ENCODE results near the gene BRPF3.

Gene BRPF3

DNA sequence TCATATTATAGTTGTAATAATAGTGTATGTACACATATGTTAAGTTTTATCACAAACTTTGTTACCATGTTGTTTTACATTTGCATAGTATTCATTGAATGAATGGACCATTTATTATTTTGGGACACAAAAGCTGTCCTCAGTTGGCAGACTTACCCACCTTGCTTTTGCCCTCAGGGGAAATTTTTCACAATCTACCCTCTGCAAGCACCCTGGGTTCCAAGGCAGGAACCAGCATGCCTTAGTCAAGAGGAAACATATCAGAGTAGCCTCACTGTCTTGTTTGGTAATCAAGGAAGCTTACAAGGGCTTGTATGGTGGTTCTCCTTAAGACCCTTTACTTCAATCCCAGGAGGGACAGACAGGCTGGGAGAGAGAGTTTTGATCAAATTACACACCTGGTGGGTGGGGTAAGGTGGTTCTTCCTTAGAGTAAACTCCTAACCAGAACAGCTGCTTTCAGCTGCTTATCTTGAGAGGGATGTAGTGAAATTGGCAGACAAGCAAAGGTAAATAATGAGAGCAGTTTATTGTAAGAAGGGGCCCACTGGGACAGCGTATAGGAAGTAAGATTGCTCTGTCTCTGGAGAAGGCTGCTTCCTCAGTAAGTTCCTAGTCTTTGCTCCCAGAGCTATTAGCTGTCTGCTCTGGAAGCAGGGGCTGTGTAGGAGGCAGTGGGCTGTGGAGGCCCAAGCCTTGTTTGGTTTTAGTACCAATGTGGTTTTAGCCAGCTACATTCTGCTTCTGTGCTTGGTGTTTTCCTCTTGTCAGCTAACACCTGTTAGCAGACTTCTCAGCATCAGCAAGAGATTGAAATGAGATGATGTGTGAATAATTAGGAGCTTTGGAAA, 31.1 kb downstream of the BRPF3 start:
- in situ Hi-C loops (cut with HindIII; ENCODE audit: low sequenced_read_pairs), result no loop called here

DNA sequence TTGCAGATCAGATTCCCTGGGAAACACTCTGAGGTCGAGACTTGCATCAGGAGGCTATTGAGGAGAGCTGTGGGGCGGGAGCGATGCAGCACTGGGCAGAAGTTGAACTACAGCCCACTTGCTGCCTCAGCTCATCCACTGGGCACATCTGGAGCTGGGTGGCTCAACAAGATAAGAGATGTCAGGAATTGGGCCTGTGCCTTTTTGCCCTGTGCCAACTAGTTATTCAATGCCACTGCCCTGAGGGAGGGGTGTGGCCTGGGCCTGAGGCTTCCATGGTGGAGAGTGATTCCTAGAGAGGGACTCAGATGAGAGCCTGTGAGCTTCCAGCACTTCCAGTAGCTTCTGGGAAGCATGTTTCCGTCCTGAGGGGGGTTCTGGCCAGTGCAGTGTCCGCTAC, 32.7 kb downstream of the BRPF3 start:
- in situ Hi-C loops (cut with HindIII; ENCODE audit: low sequenced_read_pairs), result no loop called here

DNA sequence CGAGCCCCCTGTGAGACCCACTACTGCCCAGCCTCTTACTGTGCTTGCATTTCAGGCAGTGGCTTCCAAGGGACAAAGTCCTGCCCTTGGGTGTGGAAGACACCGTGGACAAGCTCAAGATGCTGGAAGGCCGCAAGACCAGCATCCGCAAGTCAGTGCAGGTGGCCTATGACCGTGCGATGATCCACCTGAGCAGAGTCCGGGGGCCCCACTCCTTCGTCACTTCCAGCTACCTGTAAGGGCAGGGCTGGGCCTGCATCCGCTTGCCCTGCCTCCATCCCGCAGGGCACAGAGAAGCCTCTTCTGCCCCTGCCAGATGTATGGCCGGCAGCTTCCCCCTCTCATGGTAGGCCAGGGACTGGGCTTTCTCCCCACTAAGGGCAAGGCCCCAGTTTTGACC, 33.8 kb downstream of the BRPF3 start:
- in situ Hi-C loops (cut with HindIII; ENCODE audit: low sequenced_read_pairs), result no loop called here

DNA sequence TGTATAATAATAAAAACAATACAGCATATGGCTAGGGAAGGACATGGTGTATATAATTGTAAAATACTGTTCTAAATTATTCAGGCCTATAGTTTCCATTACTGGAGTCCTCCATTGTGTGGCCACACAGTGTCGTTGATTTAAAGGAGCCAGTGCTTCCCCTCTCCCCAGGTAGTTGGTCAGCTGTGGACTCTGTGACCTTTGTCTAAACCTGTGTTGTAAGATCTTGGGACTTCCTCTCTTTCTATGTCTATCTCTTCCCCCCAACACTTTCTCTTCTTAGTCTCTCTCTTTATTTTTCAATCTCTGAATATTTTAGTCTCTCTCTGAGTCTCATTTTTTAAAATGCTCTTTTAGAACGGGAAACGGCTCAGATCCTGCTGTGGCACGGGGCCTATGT, 35.6 kb downstream of the BRPF3 start:
- in situ Hi-C loops (cut with HindIII; ENCODE audit: low sequenced_read_pairs), result no loop called here

DNA sequence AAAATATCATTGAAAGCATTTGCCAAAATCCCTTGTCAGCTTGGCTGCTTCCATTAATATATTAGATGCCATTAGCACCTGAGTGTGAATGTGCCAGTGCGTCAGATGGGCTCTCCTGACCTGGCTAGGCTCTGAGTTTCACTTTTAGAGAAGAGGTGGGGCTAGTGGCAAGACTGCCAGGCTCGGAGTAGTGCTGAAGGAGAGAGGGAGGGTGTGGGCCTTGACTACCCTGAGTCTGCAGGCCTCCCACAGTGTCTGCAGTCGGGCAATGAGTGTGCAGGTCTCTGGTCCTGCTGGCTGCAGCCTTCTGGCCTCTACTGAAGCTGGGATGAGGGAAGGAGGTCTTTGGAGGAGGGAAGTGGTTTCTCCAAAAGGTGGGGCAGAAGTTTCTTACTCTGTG, 38.8 kb downstream of the BRPF3 start:
- in situ Hi-C loops (cut with HindIII; ENCODE audit: low sequenced_read_pairs), result no loop called here

DNA sequence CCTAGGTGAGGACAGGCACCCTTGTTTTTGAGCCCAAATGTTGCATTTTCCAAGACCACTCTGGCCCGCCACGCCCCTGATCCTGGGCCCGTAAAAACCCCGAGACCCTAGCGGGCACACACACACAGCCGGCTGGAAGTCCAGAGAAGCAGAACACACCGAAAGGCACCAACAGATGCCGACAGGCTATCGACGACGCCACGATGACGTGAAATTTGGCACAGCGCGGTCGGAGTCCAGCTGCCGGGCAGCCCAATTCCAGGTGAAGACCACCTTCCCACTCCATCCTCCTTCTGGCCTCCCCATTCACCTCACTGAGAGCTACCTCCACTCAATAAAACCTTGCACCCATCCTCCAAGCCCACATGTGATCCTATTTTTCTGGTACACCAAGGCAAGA, 39.3 kb downstream of the BRPF3 start:
- in situ Hi-C loops (cut with HindIII; ENCODE audit: low sequenced_read_pairs), result no loop called here

DNA sequence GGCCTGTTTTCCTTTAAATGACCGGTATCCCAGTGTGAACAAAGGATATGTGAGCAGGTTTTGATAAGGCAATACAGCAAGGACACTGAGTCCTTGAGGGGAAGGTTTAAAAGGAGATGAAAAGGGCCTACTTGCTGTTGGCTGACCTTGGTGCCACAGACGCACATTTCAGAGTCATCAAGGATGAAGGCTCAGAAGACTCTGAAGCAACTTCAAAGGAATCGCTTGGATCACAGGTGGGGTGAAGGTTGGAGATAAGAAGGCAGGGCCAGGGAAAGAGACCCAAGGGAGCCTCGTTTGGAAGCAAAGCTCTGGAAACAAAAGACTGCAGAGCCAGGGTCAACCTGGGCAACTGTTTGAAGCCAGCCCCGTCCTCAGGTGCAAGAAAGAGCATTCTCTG, 43.2 kb downstream of the BRPF3 start:
- in situ Hi-C loops (cut with HindIII; ENCODE audit: low sequenced_read_pairs), result no loop called here

DNA sequence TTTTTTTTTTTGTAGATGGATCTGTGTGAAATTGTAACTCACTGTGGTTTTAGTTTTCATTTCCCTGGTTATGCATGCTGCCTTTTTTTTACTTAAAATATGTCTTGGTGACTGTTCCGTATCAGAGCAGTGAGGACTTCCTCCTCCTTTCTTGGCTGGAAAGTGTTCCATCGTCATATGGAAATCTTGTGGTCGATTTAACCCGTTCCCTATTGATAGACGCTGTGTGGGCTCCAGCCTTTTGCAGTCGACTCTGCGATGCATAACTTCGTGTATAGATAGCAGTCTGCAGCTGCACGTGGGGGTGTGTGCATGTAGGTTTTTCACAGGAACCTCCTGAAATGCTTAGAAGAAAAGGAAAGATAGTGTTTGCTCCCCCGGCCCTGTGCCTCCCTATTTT, 45.2 kb downstream of the BRPF3 start:
- in situ Hi-C loops (cut with HindIII; ENCODE audit: low sequenced_read_pairs), result no loop called here

DNA sequence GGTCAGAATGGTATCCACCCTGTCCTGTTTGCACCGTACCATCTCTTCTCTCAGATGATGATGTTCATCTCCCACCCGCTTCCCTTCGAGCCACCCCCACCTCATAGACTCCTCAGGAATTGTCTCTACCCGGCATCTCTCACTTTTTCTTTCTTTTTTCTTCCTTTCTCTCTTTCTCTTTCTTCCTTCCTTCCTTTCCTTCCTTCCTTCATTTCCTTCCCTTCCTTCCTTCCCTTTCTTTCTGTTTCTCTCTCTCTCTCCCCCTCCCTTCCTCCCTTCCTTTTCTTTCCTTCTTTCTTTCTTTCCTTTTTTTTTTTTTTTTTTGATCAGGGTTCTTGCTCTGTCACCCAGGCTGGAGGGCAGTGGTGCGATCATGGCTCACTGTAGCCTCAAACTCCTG, 45.6 kb downstream of the BRPF3 start:
- in situ Hi-C loops (cut with HindIII; ENCODE audit: low sequenced_read_pairs), result no loop called here

DNA sequence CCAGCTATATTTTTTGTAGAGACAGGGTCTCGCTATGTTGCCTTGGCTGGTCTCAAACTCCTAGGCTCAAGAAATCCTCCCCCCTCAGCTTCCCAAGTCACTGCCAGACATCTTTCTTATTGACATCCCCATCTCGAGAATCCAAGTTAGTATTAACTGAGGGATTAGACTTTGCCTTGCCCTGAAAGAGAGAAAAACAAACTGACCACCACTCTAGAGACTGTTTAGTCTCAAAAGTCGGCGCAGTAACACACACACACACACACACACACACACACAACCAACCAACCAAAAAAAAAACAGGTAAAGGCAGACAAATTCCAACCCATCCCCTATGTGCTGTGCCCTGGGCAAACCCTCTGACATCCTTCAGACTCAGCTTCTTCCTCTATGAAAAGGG, 46.1 kb downstream of the BRPF3 start:
- in situ Hi-C loops (cut with HindIII; ENCODE audit: low sequenced_read_pairs), result no loop called here

DNA sequence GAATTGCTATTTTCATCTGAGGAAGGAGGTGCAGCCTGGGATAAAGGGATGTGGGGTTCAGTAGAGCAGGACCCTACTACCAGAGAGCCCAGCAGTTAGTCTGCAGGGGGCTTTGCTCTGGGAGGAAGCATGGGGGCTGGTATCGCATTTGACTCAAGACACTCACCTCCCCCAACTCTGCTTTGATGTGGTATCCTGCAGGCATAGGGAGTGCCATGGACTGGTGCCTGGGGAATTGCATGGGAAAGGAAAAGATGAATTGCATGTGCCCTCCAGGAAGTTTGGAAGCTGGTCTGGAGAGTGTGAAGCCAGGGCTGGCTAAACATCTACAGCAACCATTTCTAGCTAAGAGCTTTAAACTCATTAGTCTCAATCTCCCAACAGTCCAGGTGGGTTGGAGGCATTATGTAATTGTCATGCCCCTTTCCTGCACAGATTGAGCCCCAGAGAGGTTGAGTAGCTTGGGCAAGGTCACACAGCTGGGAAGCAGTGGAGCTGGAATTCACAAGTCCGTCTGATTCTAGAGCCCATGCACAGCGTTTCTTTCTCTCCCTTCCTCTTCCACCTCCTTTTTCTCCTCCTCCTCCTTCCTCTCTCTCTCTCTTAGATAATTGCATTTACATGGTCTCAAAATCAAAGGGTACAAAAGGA, 47.1 kb downstream of the BRPF3 start:
- in situ Hi-C loops (cut with HindIII; ENCODE audit: low sequenced_read_pairs), result no loop called here

DNA sequence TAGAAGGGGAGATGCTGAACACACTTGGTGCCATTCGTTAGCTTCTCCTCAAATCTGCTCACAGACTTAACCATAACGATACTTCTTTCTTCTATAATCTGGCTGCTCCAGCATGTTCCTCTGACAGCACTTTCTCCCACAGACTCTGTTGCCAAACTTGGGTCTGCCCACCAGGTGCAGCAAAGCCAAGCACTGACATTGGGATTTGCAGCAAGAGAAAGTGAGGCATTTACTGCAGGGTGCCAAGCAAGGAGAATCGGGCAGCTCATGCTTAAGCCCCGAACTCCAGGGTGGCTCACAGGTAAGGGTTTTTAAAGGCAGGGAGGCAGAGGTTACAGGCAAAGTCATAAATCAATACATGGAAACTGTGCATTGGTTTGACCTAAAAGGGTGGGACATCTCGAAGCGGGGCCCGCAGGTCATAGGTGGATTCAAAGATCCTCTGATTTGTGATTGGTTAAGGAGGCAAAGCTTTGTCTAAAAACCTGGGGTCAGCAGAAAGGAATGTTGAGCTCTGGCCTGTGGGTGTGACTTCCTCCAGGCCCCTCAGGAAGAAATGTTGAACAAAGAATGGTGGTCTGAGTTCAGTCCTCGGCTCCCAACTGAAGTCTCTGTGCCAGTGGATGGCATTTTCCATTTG, 48.2 kb downstream of the BRPF3 start:
- in situ Hi-C loops (cut with HindIII; ENCODE audit: low sequenced_read_pairs), result loop anchor here (5.0 kb wide), 1 partner anchor 47 kb away; the partner anchor contains the start of gene BRPF3

DNA sequence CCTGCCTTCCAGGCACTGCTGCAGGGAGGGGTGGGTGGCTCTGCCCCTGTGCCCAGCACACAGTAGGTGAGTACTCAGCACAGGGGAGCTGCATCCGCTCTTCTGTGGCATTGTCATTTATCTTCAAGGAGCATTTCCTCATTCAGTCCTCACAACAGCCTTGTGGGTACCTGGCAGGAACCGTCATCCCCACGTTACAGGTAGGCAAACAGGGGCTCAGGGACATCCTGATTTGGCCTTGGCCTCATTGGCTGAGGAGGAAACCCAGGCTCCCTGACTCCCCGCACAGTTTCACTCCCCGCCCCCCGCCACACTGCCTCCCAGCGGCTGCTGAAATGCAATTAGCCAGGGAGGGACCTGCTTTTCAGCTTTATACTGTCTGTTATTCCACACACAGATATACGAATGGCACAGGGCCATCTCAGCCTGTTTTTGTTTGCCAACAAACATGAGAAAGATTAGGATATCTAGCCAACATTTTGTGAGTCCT, 49.1 kb downstream of the BRPF3 start:
- in situ Hi-C loops (cut with HindIII; ENCODE audit: low sequenced_read_pairs), result loop anchor here (5.0 kb wide), 1 partner anchor 48 kb away; the partner anchor contains the start of gene BRPF3

DNA sequence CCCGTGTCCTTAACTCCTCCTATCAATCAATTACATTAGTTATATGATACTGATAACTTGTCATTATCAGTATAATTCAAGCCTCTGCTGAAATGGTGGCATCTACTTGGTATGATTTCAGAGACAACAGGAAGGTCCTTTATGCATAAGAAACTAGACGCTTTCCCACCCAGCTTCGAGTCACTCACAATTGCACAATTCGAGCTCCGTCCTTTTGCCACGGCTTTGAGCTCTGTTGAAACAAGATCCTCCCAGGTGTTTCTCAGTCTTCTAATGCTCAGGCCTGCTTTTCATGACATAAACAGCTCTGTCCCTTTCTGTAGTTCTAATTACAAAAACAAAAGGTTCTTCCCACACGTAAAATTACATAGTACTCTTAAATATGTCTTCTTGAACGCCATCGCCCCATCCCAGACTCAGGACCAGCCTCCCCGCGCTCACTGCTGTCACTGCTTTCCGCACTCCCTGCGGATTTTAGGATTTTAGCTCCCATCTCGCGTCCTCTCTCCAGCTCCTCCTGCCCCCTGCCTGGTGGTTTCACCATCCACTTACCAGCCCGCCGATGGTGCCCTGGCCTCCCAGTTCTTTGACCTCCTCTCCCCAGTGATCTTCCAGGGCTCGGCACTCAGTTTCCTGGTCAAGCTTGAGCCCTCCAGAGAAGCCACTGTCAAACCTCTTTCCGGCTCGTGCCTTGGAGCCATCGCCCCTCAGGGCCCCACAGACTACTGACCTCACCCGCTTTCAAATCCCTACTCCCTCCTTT, 50.1 kb downstream of the BRPF3 start:
- in situ Hi-C loops (cut with HindIII; ENCODE audit: low sequenced_read_pairs), result loop anchor here (5.0 kb wide), 1 partner anchor 49 kb away; the partner anchor contains the start of gene BRPF3

DNA sequence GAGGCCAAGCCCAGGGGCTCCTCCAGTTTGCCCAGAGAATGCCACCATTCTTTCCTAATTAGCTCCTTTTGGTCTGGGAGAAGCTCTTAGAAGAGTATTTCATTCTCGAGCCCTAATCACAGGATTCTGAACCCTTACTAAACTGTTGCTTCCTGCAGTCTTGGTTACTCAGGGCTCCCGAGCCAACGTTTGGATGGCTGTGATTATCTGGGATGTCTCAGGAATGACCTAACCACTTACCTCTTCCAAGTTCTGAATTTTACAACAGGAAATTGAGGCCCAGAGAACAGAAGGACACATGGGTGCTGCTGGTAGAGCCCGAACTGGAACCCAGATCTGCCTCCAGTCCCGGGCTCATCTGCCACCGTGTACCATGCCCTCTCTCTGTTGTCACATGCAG, 51.1 kb downstream of the BRPF3 start:
- in situ Hi-C loops (cut with HindIII; ENCODE audit: low sequenced_read_pairs), result loop anchor here (5.0 kb wide), 1 partner anchor 50 kb away; the partner anchor contains the start of gene BRPF3

DNA sequence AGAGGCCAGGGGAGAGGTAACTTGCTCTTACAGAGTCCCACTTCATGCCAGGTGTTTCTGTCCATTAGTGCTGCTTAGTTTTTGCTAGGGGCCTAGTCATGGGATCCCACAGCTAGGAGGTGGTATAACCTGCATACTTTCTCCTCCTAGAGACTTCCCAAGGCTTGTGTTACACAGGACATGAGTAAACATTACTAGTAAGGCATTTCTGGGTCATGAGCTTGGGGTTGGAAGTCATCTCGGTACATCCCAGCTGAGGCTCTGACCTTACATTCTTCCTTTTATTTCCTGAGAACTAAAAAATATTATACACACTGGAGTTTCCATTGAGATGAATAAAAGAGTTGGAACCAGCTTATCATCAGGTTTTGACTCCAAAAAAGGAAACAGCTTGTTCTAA, 52.4 kb downstream of the BRPF3 start:
- in situ Hi-C loops (cut with HindIII; ENCODE audit: low sequenced_read_pairs), result loop anchor here (5.0 kb wide), 1 partner anchor 52 kb away; the partner anchor contains the start of gene BRPF3

DNA sequence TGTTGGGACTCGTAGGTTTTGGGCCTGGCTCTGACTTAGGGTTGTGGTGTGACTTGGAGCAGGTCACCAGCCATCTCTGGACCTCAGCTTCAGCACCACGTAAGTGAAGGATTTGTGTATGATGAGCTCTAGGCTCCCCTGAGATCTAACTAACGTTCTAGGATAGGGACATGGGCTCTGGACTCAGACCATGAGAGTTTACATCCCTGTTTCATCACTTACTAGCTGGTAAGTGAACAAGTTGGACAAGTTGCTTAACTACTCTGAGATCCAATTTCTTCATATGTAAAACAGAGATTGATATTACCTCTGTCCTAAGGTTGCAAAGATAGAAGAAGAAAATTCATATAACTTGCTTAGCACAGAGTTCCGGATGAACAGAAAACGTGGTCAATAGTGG, 53.0 kb downstream of the BRPF3 start:
- in situ Hi-C loops (cut with HindIII; ENCODE audit: low sequenced_read_pairs), result loop anchor here (5.0 kb wide), 1 partner anchor 52 kb away; the partner anchor contains the start of gene BRPF3

DNA sequence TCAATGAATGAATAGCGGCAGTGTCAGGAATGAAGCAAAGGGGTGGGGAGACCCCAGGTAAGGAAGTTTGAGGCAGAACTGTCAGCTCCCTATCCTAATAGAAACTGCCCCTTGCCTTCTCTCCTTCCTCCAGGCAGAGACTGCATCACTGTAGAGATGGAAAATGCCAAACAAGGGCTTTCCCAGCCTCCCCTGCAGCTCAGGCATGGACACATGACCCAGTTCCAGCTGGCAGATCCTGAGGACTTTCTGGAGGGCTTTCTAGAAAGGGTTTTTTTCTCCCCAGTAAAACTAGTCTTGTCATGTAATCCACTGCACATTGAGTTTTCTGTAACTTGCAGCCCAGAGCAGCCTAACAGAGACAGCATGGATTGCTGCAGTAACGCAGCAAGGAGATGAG, 55.5 kb downstream of the BRPF3 start:
- in situ Hi-C loops (cut with HindIII; ENCODE audit: low sequenced_read_pairs), result no loop called here

DNA sequence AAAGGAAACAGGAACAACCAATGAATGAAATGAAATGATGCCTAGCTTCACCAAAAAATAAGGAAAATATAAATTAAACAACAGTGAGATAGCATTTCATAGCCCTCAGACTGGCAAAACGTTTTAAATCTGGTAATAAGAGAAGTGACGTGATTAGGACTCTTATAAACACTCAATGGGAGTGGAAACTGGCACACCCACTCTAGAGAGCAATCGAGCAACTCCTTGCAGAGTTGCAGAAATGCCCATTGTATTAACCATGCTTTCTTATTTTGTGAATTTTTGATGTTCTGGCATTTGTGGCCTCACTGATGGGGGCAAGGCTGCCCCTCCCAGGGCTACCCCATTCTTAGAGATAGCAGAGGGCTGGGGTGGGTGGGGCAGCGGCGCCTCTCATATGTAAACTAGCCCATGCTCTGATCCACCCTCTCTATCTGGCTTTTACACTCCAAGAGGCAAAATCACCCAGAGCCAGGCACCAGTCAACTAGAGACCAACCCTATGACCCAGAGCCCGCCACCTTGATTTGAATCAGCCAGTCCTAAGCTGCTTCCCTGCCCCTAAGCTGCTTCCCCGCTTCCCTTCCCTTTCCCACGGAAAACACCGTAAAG, 67.0 kb downstream of the BRPF3 start:
- in situ Hi-C loops (cut with HindIII; ENCODE audit: low sequenced_read_pairs), result no loop called here

DNA sequence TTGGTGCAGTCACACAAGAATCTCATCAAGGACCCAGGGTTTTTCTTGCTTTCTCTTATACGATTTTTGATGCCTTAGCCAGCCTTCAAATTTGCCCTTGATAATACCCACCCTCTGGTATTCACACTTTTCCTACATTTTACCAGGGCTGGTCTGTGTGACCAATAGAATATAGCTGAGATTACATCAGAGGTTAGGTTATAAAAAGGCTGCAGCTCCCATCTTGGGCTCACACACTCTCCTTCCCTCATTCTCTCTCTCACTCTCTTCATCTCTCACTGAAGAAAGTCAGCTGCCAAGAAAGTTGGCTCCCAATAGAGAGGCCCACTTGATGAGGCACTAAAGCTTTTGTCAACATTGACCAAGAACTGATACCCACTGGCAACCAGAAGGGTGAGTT, 69.2 kb downstream of the BRPF3 start:
- in situ Hi-C loops (cut with HindIII; ENCODE audit: low sequenced_read_pairs), result no loop called here
